ENCODE measurements around the gene TAF4.
"Not testable (repeated sequence)": the region's sequence is repeated elsewhere in the genome, so short reads cannot be mapped to it uniquely, and the experiment has no call there.

The TAF4 gene

DNA sequence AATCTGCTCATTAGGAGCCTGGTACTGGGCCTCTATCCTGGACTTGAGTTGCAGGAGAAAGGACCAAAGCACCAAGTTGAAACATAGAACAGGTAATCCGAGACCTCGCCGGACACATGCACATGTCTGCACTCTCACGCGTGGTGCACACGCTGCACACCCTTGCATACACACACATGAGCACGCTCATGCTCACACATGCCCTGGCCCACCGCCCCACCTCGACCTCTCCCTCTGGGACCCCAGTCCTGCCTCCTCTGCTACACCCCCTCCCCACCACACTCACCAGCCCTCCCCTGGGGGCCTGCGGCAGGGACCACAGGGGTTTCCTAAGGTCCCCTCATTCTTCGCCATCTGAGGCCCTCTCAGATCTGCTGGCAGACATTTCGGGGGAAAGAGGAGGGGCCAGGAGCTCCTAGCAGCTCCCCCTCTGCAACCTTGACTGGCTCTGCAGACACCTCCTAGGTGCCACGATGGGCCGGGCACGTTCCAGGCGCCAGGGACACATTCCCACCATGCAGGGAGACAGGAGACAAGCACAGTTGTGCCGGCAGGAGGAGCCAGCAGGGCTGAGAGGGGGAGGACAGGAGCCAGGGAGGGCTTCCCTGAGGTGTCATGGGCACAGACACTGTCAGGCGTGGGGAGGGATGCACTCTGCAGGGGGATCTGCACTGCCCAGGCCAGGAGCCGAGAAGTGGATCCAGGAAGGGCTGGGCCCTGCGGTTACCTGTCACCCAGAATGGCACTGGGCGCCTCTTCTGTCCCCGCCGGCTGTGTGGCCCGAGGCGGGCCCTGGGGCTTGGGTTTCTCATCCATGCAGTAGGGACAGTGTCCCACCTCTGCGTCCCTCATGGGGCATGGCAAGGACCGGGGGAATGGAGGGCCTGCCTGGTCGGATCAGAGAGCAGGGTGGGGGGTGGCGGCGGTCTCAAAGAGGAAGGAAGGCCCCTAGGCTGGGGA is 31.0 kb upstream of the TAF4 start:
- Histone ChIP-seq H3K9ac (ENCODE audit: low read depth, low read length) (no peak overlapping the region), H3K9me3 (ENCODE audit: insufficient read depth, low read depth, low read length) (no peaks in the 10 kb centered on the region), H3K4me1 (ENCODE audit: insufficient read depth, low read length) (no peaks in the 10 kb centered on the region), H3K4me3 (ENCODE audit: low read length) (no peak overlapping the region), H3K36me3 (ENCODE audit: insufficient read depth, low read depth, low read length) (no peaks in the 10 kb centered on the region), H3K27ac (ENCODE audit: low read length) (no peak overlapping the region), H3K27me3 (ENCODE audit: insufficient read depth, low read length) (no peaks in the 10 kb centered on the region; the same call in 1 of the 2 replicates)

- no peaks in the 10 kb centered on the region; the same call in 1 of the 2 replicates for H3K27me3 ChIP-seq (ENCODE audit: insufficient read depth, low read length)
Observed at GRCh38 chr20:62089393-62089792, 23.7 kb upstream of the TAF4 start.

GRCh38 chr20:62088258-62089127 is 22.8 kb upstream of the TAF4 start:
- Histone ChIP-seq H3K36me3 (ENCODE audit: insufficient read depth, low read depth, low read length) (no peaks in the 10 kb centered on the region), H3K4me3 (ENCODE audit: low read length) (no peak overlapping the region), H3K9me3 (ENCODE audit: insufficient read depth, low read depth, low read length) (no peaks in the 10 kb centered on the region), H3K4me1 (ENCODE audit: insufficient read depth, low read length) (no peaks in the 10 kb centered on the region; the same call in 1 of the 2 replicates), H3K27ac (ENCODE audit: low read length) (no peak overlapping the region), H3K27me3 (ENCODE audit: insufficient read depth, low read length) (no peaks in the 10 kb centered on the region; the same call in 1 of the 2 replicates), H3K9ac (ENCODE audit: low read depth, low read length) (no peak overlapping the region)

More at GRCh38 chr20:62089393-62089792, 23.7 kb upstream of the TAF4 start:
- Histone ChIP-seq H3K4me1 (ENCODE audit: insufficient read depth, low read length) (no peaks in the 10 kb centered on the region; the same call in 1 of the 2 replicates), H3K27ac (ENCODE audit: low read length) (no peak overlapping the region), H3K9me3 (ENCODE audit: insufficient read depth, low read depth, low read length) (no peaks in the 10 kb centered on the region), H3K9ac (ENCODE audit: low read depth, low read length) (no peak overlapping the region), H3K4me3 (ENCODE audit: low read length) (no peak overlapping the region), H3K36me3 (ENCODE audit: insufficient read depth, low read depth, low read length) (no peaks in the 10 kb centered on the region)

DNA sequence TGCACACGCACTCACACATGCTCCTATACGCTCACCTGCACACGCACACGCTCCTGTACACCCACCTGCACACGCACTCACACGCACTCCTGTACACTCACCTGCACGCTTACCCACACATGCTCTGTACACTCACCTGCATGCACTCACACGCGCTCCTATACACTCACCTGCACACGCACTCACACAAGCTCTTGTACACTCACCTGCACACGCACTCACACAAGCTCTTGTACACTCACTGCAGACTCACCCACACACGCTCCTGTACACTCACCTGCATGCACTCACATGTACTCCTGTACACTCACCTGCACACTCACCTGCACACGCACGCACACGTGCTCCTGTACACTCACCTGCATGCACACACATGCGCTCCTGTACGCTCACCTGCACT is 22.0 kb upstream of the TAF4 start:
- H3K36me3 ChIP-seq (ENCODE audit: insufficient read depth, low read depth, low read length): no peaks in the 10 kb centered on the region
- no peaks in the 10 kb centered on the region; the same call in 1 of the 2 replicates for H3K4me1 ChIP-seq (ENCODE audit: insufficient read depth, low read length)
- H3K27ac ChIP-seq (ENCODE audit: low read length): no peak overlapping the region
- no peak overlapping the region for H3K4me3 ChIP-seq (ENCODE audit: low read length)
- no peak overlapping the region for H3K9ac ChIP-seq (ENCODE audit: low read depth, low read length)
- H3K9me3 ChIP-seq (ENCODE audit: insufficient read depth, low read depth, low read length): no peaks in the 10 kb centered on the region
- no peaks in the 10 kb centered on the region; the same call in 1 of the 2 replicates for H3K27me3 ChIP-seq (ENCODE audit: insufficient read depth, low read length)

DNA sequence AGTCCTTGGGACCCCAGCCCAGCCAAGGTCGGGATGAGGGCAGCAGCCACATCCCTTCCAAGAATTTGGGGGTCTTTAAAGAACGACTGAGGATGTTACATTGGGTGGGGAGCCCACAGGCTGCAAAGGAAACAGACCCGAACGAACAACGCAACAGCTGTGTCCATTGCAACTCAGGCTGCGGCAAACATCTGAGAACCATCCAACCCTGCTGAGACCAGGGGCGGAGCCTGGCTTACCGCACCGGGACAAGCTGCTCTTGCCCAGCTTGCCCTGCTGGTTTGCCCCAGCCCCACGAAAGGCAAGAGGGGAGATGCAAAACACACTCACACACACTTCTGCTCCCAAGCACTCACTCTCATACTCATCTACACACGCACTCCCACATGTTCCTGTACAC is 21.5 kb upstream of the TAF4 start:
- Histone ChIP-seq H3K4me3 (ENCODE audit: low read length) (no peak overlapping the region), H3K4me1 (ENCODE audit: insufficient read depth, low read length) (no peaks in the 10 kb centered on the region; the same call in 1 of the 2 replicates), H3K9ac (ENCODE audit: low read depth, low read length) (no peak overlapping the region), H3K36me3 (ENCODE audit: insufficient read depth, low read depth, low read length) (no peaks in the 10 kb centered on the region), H3K9me3 (ENCODE audit: insufficient read depth, low read depth, low read length) (no peaks in the 10 kb centered on the region), H3K27me3 (ENCODE audit: insufficient read depth, low read length) (no peaks in the 10 kb centered on the region; the same call in 1 of the 2 replicates), H3K27ac (ENCODE audit: low read length) (no peak overlapping the region)

DNA sequence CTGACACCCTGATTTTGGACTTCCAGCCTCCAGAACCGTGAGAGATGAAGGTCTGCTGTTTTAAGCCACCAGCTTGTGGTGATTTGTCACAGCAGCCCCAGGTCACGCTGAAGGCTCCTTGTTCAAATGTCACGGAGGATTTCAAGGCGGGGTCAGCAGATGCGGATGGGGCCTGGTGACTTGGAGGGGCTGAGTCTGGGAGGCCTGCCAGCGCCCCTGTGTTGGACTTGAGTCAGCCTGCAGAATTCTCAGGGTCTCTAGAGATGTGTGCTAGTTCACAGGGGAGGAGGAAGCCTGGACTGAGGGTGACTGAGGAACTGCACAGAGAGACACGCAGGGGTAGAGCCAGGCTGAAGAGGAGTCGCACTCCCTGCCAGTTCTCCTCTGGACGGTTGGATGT is 19.5 kb upstream of the TAF4 start:
- no peaks in the 10 kb centered on the region for H3K9me3 ChIP-seq (ENCODE audit: insufficient read depth, low read depth, low read length)
- no peaks in the 10 kb centered on the region for H3K36me3 ChIP-seq (ENCODE audit: insufficient read depth, low read depth, low read length)
- H3K9ac ChIP-seq (ENCODE audit: low read depth, low read length): no peak overlapping the region
- H3K27ac ChIP-seq (ENCODE audit: low read length): no peak overlapping the region
- H3K4me1 ChIP-seq (ENCODE audit: insufficient read depth, low read length): no peaks in the 10 kb centered on the region; the same call in 1 of the 2 replicates
- no peaks in the 10 kb centered on the region; the same call in 1 of the 2 replicates for H3K27me3 ChIP-seq (ENCODE audit: insufficient read depth, low read length)
- H3K4me3 ChIP-seq (ENCODE audit: low read length): no peak overlapping the region

DNA sequence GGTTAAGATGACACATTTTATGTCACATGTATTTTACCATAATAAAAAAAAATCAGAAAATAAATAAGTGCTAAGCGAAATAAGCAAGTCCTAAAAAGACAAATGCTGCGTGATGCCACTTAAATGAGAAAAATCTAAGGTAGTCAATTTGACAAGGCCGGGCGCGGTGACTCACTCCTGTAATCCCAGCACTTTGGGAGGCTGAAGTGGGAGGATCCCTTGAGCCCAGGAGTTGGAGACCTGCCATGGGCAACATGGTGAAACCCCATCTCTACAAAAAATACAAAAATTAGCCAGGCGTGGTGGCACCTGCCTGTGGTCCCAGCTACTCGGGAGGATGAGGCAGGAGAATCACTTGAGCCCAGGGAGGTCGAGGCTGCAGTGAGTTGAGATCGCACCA is 18.5 kb upstream of the TAF4 start:
- not testable (repeated sequence) for H3K36me3 ChIP-seq (ENCODE audit: insufficient read depth, low read depth, low read length); H3K4me3 ChIP-seq (ENCODE audit: low read length); H3K4me1 ChIP-seq (ENCODE audit: insufficient read depth, low read length); H3K27me3 ChIP-seq (ENCODE audit: insufficient read depth, low read length); H3K9me3 ChIP-seq (ENCODE audit: insufficient read depth, low read depth, low read length); H3K9ac ChIP-seq (ENCODE audit: low read depth, low read length); H3K27ac ChIP-seq (ENCODE audit: low read length)

DNA sequence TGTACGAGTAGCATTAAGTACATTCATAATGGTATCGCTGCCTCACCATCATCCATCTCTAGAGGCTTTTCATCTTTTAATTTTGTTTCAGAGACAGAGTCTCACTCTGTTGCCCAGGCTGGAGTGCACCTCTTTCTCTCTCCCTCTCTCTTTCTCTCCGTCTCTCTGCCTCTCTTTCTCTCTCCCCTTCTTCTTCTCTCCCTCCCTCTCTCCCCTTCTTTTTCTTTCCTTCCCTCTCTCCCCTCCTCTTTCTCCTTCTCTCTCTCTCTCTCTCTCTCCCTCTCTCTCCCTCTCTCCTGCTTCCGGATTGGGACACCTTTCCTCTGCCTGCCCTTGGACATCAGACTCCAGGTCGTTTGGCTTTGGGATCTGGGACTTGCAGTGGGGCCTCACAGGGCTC is 17.6 kb upstream of the TAF4 start:
- H3K4me3 ChIP-seq (ENCODE audit: low read length): no peak overlapping the region
- H3K27ac ChIP-seq (ENCODE audit: low read length): no peak overlapping the region
- H3K36me3 ChIP-seq (ENCODE audit: insufficient read depth, low read depth, low read length): no peaks in the 10 kb centered on the region
- no peaks in the 10 kb centered on the region for H3K9me3 ChIP-seq (ENCODE audit: insufficient read depth, low read depth, low read length)
- no peak overlapping the region for H3K9ac ChIP-seq (ENCODE audit: low read depth, low read length)
- H3K27me3 ChIP-seq (ENCODE audit: insufficient read depth, low read length): no peaks in the 10 kb centered on the region; the same call in 1 of the 2 replicates
- no peaks in the 10 kb centered on the region; the same call in 1 of the 2 replicates for H3K4me1 ChIP-seq (ENCODE audit: insufficient read depth, low read length)

- no peaks in the 10 kb centered on the region; the same call in 1 of the 2 replicates for H3K27me3 ChIP-seq (ENCODE audit: insufficient read depth, low read length)
- no peak overlapping the region for H3K27ac ChIP-seq (ENCODE audit: low read length)
- no peaks in the 10 kb centered on the region for H3K4me1 ChIP-seq (ENCODE audit: insufficient read depth, low read length)
- H3K9ac ChIP-seq (ENCODE audit: low read depth, low read length): no peak overlapping the region
- H3K9me3 ChIP-seq (ENCODE audit: insufficient read depth, low read depth, low read length): peaks cover 9% of the 10 kb centered on the region; the same call in 1 of the 2 replicates
- no peak overlapping the region for H3K4me3 ChIP-seq (ENCODE audit: low read length)
- H3K36me3 ChIP-seq (ENCODE audit: insufficient read depth, low read depth, low read length): no peaks in the 10 kb centered on the region
Observed at GRCh38 chr20:62080249-62080990, 14.7 kb upstream of the TAF4 start.

- no peaks in the 10 kb centered on the region; the same call in 1 of the 2 replicates for H3K27me3 ChIP-seq (ENCODE audit: insufficient read depth, low read length)
- no peaks in the 10 kb centered on the region for H3K36me3 ChIP-seq (ENCODE audit: insufficient read depth, low read depth, low read length)
- H3K9me3 ChIP-seq (ENCODE audit: insufficient read depth, low read depth, low read length): peaks cover 20% of the 10 kb centered on the region
Observed at GRCh38 chr20:62079166-62079565, 13.5 kb upstream of the TAF4 start.

DNA sequence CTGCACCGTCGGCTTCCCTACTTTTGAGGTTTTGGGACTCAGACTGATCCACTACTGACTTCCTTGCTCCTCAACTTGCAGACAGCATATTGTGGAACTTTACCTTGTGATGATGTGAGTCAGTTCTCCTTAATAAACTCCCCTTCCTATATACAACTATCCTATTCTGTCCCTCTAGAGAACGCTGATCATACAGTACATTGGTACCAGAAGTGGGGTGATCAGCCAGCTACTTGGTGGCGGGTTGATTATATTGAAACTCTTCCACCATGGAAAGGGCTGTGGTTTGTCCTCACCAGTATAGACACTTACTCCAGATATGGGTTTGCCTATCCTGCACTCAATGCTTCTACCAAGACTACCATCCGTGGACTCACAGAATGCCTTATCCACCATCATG is 7.6 kb upstream of the TAF4 start:
- no peak overlapping the region for H3K4me3 ChIP-seq (ENCODE audit: low read length)
- H3K9me3 ChIP-seq (ENCODE audit: insufficient read depth, low read depth, low read length): peaks cover 35% of the 10 kb centered on the region
- no peaks in the 10 kb centered on the region for H3K36me3 ChIP-seq (ENCODE audit: insufficient read depth, low read depth, low read length)
- H3K27me3 ChIP-seq (ENCODE audit: insufficient read depth, low read length): no peaks in the 10 kb centered on the region
- no peaks in the 10 kb centered on the region for H3K4me1 ChIP-seq (ENCODE audit: insufficient read depth, low read length)
- H3K9ac ChIP-seq (ENCODE audit: low read depth, low read length): no peak overlapping the region
- no peak overlapping the region for H3K27ac ChIP-seq (ENCODE audit: low read length)

More at GRCh38 chr20:62079166-62079565, 13.5 kb upstream of the TAF4 start:
- Histone ChIP-seq H3K4me3 (ENCODE audit: low read length) (no peak overlapping the region), H3K4me1 (ENCODE audit: insufficient read depth, low read length) (no peaks in the 10 kb centered on the region), H3K27ac (ENCODE audit: low read length) (no peak overlapping the region), H3K9ac (ENCODE audit: low read depth, low read length) (no peak overlapping the region)

Measured in iPS-20b (cell line).